ENCODE results near the gene STAT6. TPM values are rescaled to one million over a fixed set of nuclear protein-coding genes. Genes with fewer than 3 reads are reported as not detected.

Gene STAT6
- total and polyA plus RNA-seq, 2 of the 8 experiments (the other 6 are each of a cell fraction or from before 2014, with no cell fraction given): 32.9 to 38.7 TPM

DNA sequence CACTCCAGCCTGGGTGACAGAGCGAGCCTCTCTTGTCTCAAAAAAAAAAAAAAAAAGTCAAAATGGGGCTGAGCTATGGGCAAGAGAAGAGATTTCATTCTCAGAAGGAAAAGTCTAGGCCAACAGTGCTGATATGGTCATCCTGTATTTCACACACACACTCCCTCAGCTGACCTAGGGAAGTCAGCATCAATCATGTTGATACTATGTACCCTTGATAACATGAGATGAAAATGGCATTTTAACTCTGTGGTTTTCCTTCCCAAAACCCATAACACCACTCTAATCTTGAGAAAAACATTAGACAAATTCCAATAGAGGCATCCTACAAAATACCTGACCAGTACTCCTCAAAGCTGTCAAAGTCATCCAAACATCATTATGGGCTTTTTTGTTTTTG lies 30.3 kb downstream of the STAT6 start (continued):
- TF ChIP-seq CHD7 (IDR thresholded peaks at IDR 0.05; ENCODE audit: insufficient replicate concordance, low read length) (no peak), GABPA (IDR thresholded peaks at IDR 0.05; ENCODE audit: borderline replicate concordance, insufficient read depth, low read length) (no peak)

Measured in H1 (cell line).